A549 (cell line): ENCODE data around the gene LSM14B. TPM values are rescaled to one million over a fixed set of nuclear protein-coding genes. Genes with fewer than 3 reads are reported as not detected.
A peak's percentile ranks its signal among the peaks of the same experiment; 100 is the strongest.

Source experiments
- ATAC-seq, 2 experiments: fragments of 200-7000 bp in 1 of 2; fragments of >200 bp in 1 of 2; cut with Nextera tagmentation in 1 of 2; cut with Tn5 transposase in 1 of 2; 3 replicates each; pipeline versions ENCODE4 v1.8.0 to v1.9.1; 2018 to 2020; ENCODE audit warnings: mild to moderate bottlenecking in 1 of 2, moderate library complexity in 1 of 2
- CTCF ChIA-PET: fragments of 300-600 bp; sonication (Branson Sonifier 250); formaldehyde crosslinking; extraction: SDS; loops from one replicate; lab custom pipeline; 2021; ENCODE audit warnings: antibody characterized with exemption, inconsistent platforms; lab: Yijun Ruan, JAX
- POLR2A ChIA-PET: fragments of 350-600 bp; formaldehyde crosslinking; extraction: SDS; loops from one replicate; lab custom pipeline; 2021; ENCODE audit warnings: antibody characterized with exemption, inconsistent platforms; lab: Yijun Ruan, JAX
- DNase-seq, 2 experiments: peaks; one replicate each; pipeline versions ENCODE4 v3.0.0 to v3.0.0-alpha.2; 2011 to 2016; ENCODE audit warnings: low read depth in 1 of 2, low spot score in 1 of 2
- FAIRE-seq: peaks from 2 replicates; lab custom pipeline; 2011; peaks lifted over from hg19 to GRCh38; lab: Jason Lieb, UNC
- H3K27ac ChIP-seq, 2 experiments: fragments of >200 bp; sonication (Bioruptor Twin); formaldehyde crosslinking; 3 replicates each; pipeline ENCODE4 v1.5.1; 2016 to 2017
- H3K4me1 ChIP-seq: fragments of >200 bp; sonication (Bioruptor Twin); formaldehyde crosslinking; 3 replicates; pipeline ENCODE4 v1.6.1; 2016
- H3K4me2 ChIP-seq: fragments of >200 bp; sonication (Bioruptor Twin); formaldehyde crosslinking; 3 replicates; pipeline ENCODE4 v1.6.1; 2016
- H3K4me3 ChIP-seq: fragments of >200 bp; sonication (Bioruptor Twin); formaldehyde crosslinking; 3 replicates; pipeline ENCODE4 v1.5.1; 2016
- H3K9me3 ChIP-seq: fragments of >200 bp; sonication (Bioruptor Twin); formaldehyde crosslinking; 3 replicates; pipeline ENCODE4 v1.6.1; 2016
- CBX2 ChIP-seq: fragments of 200-600 bp; sonication (generic); IDR thresholded peaks from 2 replicates; pipeline ENCODE4 v1.6.1; 2016; ENCODE audit warnings: low read depth, mild to moderate bottlenecking, borderline replicate concordance
- E2F6 ChIP-seq: IDR thresholded peaks from 2 replicates; pipeline ENCODE4 v1.6.1; 2012; ENCODE audit warnings: low read depth, borderline replicate concordance
- ESRRA ChIP-seq: fragments of 150-350 bp; IDR thresholded peaks from 2 replicates; pipeline ENCODE4 v1.6.1; 2014; ENCODE audit warnings: mild to moderate bottlenecking, low read length, borderline replicate concordance
- FOSL2 ChIP-seq, 2 experiments: fragments of 450-650 bp in 1 of 2; fragments of >200 bp in 1 of 2; sonication (Bioruptor Twin) in 1 of 2; formaldehyde crosslinking; IDR thresholded peaks; 2 replicates each; pipeline versions ENCODE4 v1.5.0 to v1.6.1; 2016 to 2020; ENCODE audit warnings: mild to moderate bottlenecking in 1 of 2, moderate library complexity in 1 of 2
- HEYL ChIP-seq: fragments of 250-450 bp; sonication (Bioruptor Pico); IDR thresholded peaks from 2 replicates; pipeline ENCODE4 v1.8.0; 2021; ENCODE audit warnings: mild to moderate bottlenecking, moderate library complexity
- HOXB5 ChIP-seq: fragments of 250-450 bp; sonication (Bioruptor Pico); IDR thresholded peaks from 2 replicates; pipeline ENCODE4 v1.5.0; 2020; ENCODE audit warnings: mild to moderate bottlenecking, moderate library complexity
- JUNB ChIP-seq: fragments of >200 bp; sonication (Bioruptor Twin); formaldehyde crosslinking; IDR thresholded peaks from 2 replicates; pipeline ENCODE4 v1.6.1; 2016
- MAZ ChIP-seq: fragments of 150-350 bp; IDR thresholded peaks from 2 replicates; pipeline ENCODE4 v1.6.1; 2014; ENCODE audit warnings: antibody characterized with exemption, low read depth, low read length, borderline replicate concordance
- NFE2L2 ChIP-seq: fragments of 150-350 bp; conservative IDR thresholded peaks from 2 replicates; pipeline ENCODE4 v1.6.1; 2014; ENCODE audit warnings: low read length
- NR3C1 ChIP-seq: fragments of >200 bp; sonication (Bioruptor Twin); formaldehyde crosslinking; IDR thresholded peaks from 3 replicates; pipeline ENCODE4 v1.6.1; 2017
- POLR2A ChIP-seq: IDR thresholded peaks from 2 replicates; pipeline ENCODE4 v1.6.1; 2012; ENCODE audit warnings: mild to moderate bottlenecking, low read length
- RAD21 ChIP-seq, 2 experiments: fragments of >200 bp in 1 of 2; sonication (Bioruptor Twin) in 1 of 2; formaldehyde crosslinking in 1 of 2; IDR thresholded peaks in 1 of 2; conservative IDR thresholded peaks in 1 of 2; 2 replicates in 1 of 2; 3 replicates in 1 of 2; pipeline ENCODE4 v1.6.1; 2012 to 2018; ENCODE audit warnings: inconsistent platforms in 1 of 2
- REST ChIP-seq: fragments of 200-600 bp; sonication (generic); IDR thresholded peaks from 2 replicates; pipeline ENCODE4 v1.6.1; 2016; ENCODE audit warnings: antibody characterized with exemption, mild to moderate bottlenecking, moderate library complexity
- SMC3 ChIP-seq: fragments of >200 bp; sonication (Bioruptor Twin); formaldehyde crosslinking; IDR thresholded peaks from 3 replicates; pipeline ENCODE4 v1.6.1; 2018; ENCODE audit warnings: inconsistent platforms
- ZFP36 ChIP-seq: fragments of 450-650 bp; IDR thresholded peaks from 2 replicates; pipeline ENCODE4 v1.6.1; 2014; ENCODE audit warnings: borderline replicate concordance; ENCODE audit not compliant: partially characterized antibody
- WGBS: methylation state at CpG from one replicate; pipeline ENCODE4 v1.1.6; 2017; ENCODE audit errors: missing lambda C conversion rate; 5-methylcytosine and 5-hydroxymethylcytosine counted together
- polyA plus RNA-seq, 4 experiments: library from polyadenylated mRNA; depleted of rRNA in 3 of 4; stranded (reverse); fragments of >200 nt; fragmentation: RNase III in 1 of 4; extraction: RNeasy Plus Mini Kit Qiagen cat#74134 plus additional on column Dnase treatment in 1 of 4; gene quantifications; 2 replicates in 3 of 4; 3 replicates in 1 of 4; pipeline ENCODE4 v1.2.3, GENCODE V29; 2011 to 2017
- TF ChIP-seq, protein P1 (sequence below): fragments of 150-350 bp; IDR thresholded peaks from 2 replicates; pipeline ENCODE4 v1.6.1; 2014; ENCODE audit warnings: low read depth, mild to moderate bottlenecking, low read length
- TF ChIP-seq, protein P2 (sequence below): fragments of >200 bp; sonication (Bioruptor Twin); formaldehyde crosslinking; IDR thresholded peaks from 3 replicates; pipeline ENCODE4 v1.5.1; 2016
- TF ChIP-seq, protein P3 (sequence below): fragments of 450-650 bp; IDR thresholded peaks from 2 replicates; pipeline ENCODE4 v1.6.1; 2014; ENCODE audit warnings: antibody characterized with exemption

The LSM14B gene
- polyA plus RNA-seq, 2 of the 4 experiments (the other 2 are of a cell fraction) = 22.7 to 28.1 TPM

DNA sequence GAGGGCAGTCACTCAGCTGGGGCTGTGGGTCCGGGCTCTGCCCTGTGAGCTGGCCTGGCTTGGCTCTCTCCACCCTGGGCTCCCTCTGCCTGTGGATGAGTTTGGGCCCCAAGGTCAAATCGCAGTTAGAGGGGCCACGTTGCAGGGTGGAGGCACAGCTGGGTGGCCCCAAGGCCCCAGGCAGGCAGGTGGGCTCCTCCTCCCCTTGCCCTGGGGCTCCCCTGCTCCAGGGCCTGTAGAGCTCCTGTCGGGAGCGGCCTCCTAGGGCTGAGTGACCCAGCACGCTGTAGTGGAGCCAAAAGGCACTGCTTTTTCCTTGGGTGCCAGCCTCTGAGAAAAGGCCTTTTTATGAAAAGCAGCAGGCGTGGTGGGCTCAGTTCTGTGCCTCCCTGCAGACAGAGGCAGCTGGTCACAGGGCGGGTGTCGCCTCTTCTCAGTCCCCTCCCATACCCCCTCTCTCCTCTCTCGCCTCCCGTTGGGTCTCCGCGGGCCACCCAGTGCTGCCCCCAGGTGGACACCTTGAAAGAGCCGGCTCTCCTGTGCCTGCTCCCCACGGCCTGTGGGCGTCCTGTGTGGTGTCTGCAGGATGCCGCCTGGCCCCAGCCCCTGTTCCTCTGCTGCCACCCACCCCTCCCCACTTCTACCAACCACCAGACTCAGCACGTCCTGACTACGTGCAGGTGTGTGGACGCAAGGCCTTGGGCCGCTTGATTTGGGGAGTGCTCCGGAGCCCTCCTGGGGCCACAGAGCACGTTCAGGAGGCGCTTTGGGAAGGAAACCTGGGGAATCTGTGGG, 34.5 kb downstream of the LSM14B start:
- Histone ChIP-seq H3K4me2 (no peak overlapping the region), H3K9me3 (peaks cover 6% of the 10 kb centered on the region; the same call in 2 of the 3 replicates), H3K4me3 (no peak overlapping the region), H3K4me1 (peaks cover 18% of the 10 kb centered on the region), H3K27ac (peak overlapping the region in 1 of 2 experiments; percentile 47; a peak in 1 of 6 replicates)
- POLR2A ChIA-PET = interaction anchor here (0.6 kb wide), 1 partner anchor 146 kb away, joined by 3 read pairs; no protein-coding TSS in a partner anchor
- TF ChIP-seq E2F6 (no peak), CBX2 (no peak), RAD21 (conservative IDR thresholded peaks at IDR 0.05 in 1 of 2, IDR thresholded peaks at IDR 0.05 in 1 of 2) (peak; percentile 52 to 53), SMC3 (peak; percentile 62), HOXB5 (CRISPR knock-in tag) (no peak), MAZ (no peak), FOSL2 (IDR thresholded peaks at IDR 0.05) (no peak), FOSL2 (CRISPR knock-in tag; IDR thresholded peaks at IDR 0.05) (no peak)
- TF ChIP-seq, protein P1, sequence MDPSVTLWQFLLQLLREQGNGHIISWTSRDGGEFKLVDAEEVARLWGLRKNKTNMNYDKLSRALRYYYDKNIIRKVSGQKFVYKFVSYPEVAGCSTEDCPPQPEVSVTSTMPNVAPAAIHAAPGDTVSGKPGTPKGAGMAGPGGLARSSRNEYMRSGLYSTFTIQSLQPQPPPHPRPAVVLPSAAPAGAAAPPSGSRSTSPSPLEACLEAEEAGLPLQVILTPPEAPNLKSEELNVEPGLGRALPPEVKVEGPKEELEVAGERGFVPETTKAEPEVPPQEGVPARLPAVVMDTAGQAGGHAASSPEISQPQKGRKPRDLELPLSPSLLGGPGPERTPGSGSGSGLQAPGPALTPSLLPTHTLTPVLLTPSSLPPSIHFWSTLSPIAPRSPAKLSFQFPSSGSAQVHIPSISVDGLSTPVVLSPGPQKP = no peak
- TF ChIP-seq, protein P2, sequence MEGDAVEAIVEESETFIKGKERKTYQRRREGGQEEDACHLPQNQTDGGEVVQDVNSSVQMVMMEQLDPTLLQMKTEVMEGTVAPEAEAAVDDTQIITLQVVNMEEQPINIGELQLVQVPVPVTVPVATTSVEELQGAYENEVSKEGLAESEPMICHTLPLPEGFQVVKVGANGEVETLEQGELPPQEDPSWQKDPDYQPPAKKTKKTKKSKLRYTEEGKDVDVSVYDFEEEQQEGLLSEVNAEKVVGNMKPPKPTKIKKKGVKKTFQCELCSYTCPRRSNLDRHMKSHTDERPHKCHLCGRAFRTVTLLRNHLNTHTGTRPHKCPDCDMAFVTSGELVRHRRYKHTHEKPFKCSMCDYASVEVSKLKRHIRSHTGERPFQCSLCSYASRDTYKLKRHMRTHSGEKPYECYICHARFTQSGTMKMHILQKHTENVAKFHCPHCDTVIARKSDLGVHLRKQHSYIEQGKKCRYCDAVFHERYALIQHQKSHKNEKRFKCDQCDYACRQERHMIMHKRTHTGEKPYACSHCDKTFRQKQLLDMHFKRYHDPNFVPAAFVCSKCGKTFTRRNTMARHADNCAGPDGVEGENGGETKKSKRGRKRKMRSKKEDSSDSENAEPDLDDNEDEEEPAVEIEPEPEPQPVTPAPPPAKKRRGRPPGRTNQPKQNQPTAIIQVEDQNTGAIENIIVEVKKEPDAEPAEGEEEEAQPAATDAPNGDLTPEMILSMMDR = peak; percentile 63
- TF ChIP-seq, protein P3, sequence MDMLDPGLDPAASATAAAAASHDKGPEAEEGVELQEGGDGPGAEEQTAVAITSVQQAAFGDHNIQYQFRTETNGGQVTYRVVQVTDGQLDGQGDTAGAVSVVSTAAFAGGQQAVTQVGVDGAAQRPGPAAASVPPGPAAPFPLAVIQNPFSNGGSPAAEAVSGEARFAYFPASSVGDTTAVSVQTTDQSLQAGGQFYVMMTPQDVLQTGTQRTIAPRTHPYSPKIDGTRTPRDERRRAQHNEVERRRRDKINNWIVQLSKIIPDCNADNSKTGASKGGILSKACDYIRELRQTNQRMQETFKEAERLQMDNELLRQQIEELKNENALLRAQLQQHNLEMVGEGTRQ = no peak
- ATAC-seq = peak; percentile 87 to 96
- DNase-seq = peak; percentile 59 to 78
- FAIRE-seq = no peak
- WGBS = 63% methylated on average over 22 of the region's 24 CpGs
- CTCF ChIA-PET = interaction anchor here (0.6 to 1.5 kb wide), 15 partner anchors 8 to 154 kb away, joined by 3 to 11 read pairs (median 4); no protein-coding TSS in a partner anchor

DNA sequence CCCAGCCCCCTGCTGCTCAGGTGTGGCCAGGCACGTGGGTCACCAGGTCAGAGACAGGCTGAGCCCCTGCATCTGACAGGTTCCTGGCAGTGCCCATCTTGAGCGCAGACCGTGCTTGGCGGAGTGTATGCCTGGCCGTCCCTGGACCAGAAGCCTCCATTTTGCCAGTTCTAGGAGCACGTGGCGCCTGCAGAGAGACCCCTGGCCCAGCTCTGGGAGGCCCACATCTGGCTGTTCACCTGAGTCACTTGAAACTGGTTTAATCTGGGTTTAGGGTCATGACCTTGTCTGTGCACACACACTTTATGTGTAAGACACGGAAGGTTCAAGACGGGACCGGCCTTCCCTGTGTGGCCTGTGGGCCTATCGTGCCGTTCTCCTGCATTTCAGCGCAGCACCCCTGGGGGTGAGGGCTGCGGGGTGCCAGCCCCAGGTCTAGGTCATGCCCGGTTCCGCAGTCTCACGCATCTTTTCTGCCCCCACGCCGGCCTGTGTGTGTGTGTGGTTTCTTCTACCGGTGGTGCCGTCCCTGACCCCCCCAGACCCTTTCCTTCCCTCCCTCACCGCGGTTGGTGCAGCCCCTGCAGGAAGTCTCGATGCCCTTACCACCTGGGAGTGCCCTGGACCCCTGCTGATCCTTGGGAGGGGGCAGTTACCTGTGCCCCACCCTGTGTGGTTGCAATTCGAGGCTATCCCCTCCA, 35.3 kb downstream of the LSM14B start:
- Histone ChIP-seq H3K4me2 (no peak overlapping the region), H3K4me3 (no peak overlapping the region), H3K9me3 (peaks cover 6% of the 10 kb centered on the region; the same call in 2 of the 3 replicates), H3K27ac (no peak overlapping the region), H3K4me1 (peaks cover 18% of the 10 kb centered on the region)
- POLR2A ChIA-PET = no interaction called here
- ATAC-seq (no peak), FAIRE-seq (no peak), DNase-seq (no peak)
- WGBS = 85% methylated on average over 21 of the region's 25 CpGs
- CTCF ChIA-PET = interaction anchor here (1.2 to 1.5 kb wide), 2 partner anchors 33 to 146 kb away, joined by 5 to 11 read pairs; no protein-coding TSS in a partner anchor
- no peak for TF ChIP-seq RAD21 (conservative IDR thresholded peaks at IDR 0.05 in 1 of 2, IDR thresholded peaks at IDR 0.05 in 1 of 2)
- no peak for TF ChIP-seq NFE2L2
- no peak for TF ChIP-seq JUNB
- TF ChIP-seq ZFP36 = no peak
- TF ChIP-seq, protein P1 = no peak
- TF ChIP-seq FOSL2 (IDR thresholded peaks at IDR 0.05) = no peak
- TF ChIP-seq FOSL2 (CRISPR knock-in tag; IDR thresholded peaks at IDR 0.05) = no peak
- no peak for TF ChIP-seq CBX2
- no peak for TF ChIP-seq ESRRA
- no peak for TF ChIP-seq REST
- TF ChIP-seq HEYL (CRISPR knock-in tag) = no peak
- TF ChIP-seq, protein P3 = no peak
- no peak for TF ChIP-seq POLR2A
- no peak for TF ChIP-seq NR3C1
